Panc1 (cell line): ENCODE results near the gene WFIKKN1. TPM values are rescaled to one million over a fixed set of nuclear protein-coding genes. Genes with fewer than 3 reads are reported as not detected.

Experiments used
- ATAC-seq: fragments of 200-7000 bp; cut with Tn5 transposase; 2 replicates; pipeline ENCODE4 v1.9.1; 2020; ENCODE audit warnings: mild to moderate bottlenecking, moderate library complexity
- BruUV-seq: library from RNA; stranded (reverse); fragments of 400-500 nt; replicated peaks from 2 replicates; lab custom pipeline; 2021; lab: Mats Ljungman, UMichigan
- CTCF ChIA-PET: fragments of 300-600 bp; sonication (Branson Sonifier 250); formaldehyde crosslinking; loops from one replicate; lab custom pipeline; 2022; ENCODE audit warnings: antibody characterized with exemption; lab: Charles Lee
- POLR2A ChIA-PET: fragments of 300-600 bp; sonication (Branson Sonifier 250); formaldehyde crosslinking; loops from one replicate; lab custom pipeline; 2022; ENCODE audit warnings: antibody characterized with exemption; lab: Charles Lee
- DNase-seq: peaks from one replicate; pipeline ENCODE4 v3.0.0-alpha.2; 2010; ENCODE audit warnings: low read depth, low spot score
- H3K27ac ChIP-seq: 2 replicates; pipeline ENCODE4 v1.5.1; 2011; ENCODE audit warnings: mild to moderate bottlenecking, low read length, inconsistent platforms
- H3K27me3 ChIP-seq: fragments of 200-500 bp; sonication (Bioruptor generic); 2 replicates; pipeline ENCODE4 v1.6.0; 2014; ENCODE audit warnings: low read length, inconsistent platforms; ENCODE audit not compliant: control insufficient read depth, insufficient read depth
- H3K36me3 ChIP-seq: fragments of 200-500 bp; sonication (Bioruptor generic); 2 replicates; pipeline ENCODE4 v1.5.1; 2014; ENCODE audit warnings: inconsistent platforms, mild to moderate bottlenecking, low read length, moderate library complexity; ENCODE audit not compliant: control insufficient read depth, insufficient read depth
- H3K4me1 ChIP-seq: 2 replicates; pipeline ENCODE4 v1.5.1; 2011; ENCODE audit warnings: inconsistent platforms, mild to moderate bottlenecking, low read length, moderate library complexity; ENCODE audit not compliant: control insufficient read depth, insufficient read depth
- H3K4me3 ChIP-seq, 2 experiments: 2 replicates each; pipeline ENCODE4 v1.5.1; 2011 to 2012; ENCODE audit warnings: low read depth in 2 of 2, low read length in 2 of 2, mild to moderate bottlenecking in 2 of 2, inconsistent platforms in 1 of 2, moderate library complexity in 1 of 2
- H3K9me3 ChIP-seq: fragments of 200-500 bp; sonication (Bioruptor generic); 2 replicates; pipeline ENCODE4 v1.5.1; 2014; ENCODE audit warnings: low read depth, mild to moderate bottlenecking, inconsistent platforms, low read length, moderate library complexity; ENCODE audit not compliant: control insufficient read depth, insufficient read depth
- POLR2AphosphoS5 ChIP-seq: IDR thresholded peaks from 2 replicates; pipeline ENCODE4 v1.6.1; 2012; ENCODE audit warnings: mild to moderate bottlenecking, low read depth, low read length, moderate library complexity
- SIN3A ChIP-seq: IDR thresholded peaks from 2 replicates; pipeline ENCODE4 v1.6.1; 2012; ENCODE audit warnings: low read depth, mild to moderate bottlenecking, low read length, moderate library complexity, borderline replicate concordance; ENCODE audit not compliant: insufficient read depth
- TCF7L2 ChIP-seq: IDR thresholded peaks from 2 replicates; pipeline ENCODE4 v1.6.1; 2011; ENCODE audit warnings: mild to moderate bottlenecking, low read depth, low read length, inconsistent platforms
- in situ Hi-C: cut with HindIII; loops from 2 replicates; pipeline ENCODE4 v1.10.0; 2016; ENCODE audit warnings: low sequenced_read_pairs, low pct_unique_long_range_greater_than_20kb
- intact Hi-C: fragments of 100-400 bp; cut with micrococcal nuclease; formaldehyde crosslinking; loops from one replicate; pipeline ENCODE4 v1.10.0; 2022; ENCODE audit not compliant: unreplicated experiment
- total RNA-seq: library from RNA; stranded (reverse); gene quantifications from one replicate; pipeline ENCODE4 v1.2.1, GENCODE V29; 2021; ENCODE audit not compliant: unreplicated experiment
- TF ChIP-seq, protein P1 (sequence below), 2 experiments: IDR thresholded peaks; 2 replicates each; pipeline ENCODE4 v1.6.1; 2011 to 2012; ENCODE audit warnings: low read depth in 2 of 2, control low read depth in 1 of 2, low read length in 1 of 2, mild to moderate bottlenecking in 1 of 2, moderate library complexity in 1 of 2; ENCODE audit not compliant: insufficient read depth in 1 of 2
- TF ChIP-seq, protein P2 (sequence below): fragments of 450-650 bp; IDR thresholded peaks from 2 replicates; pipeline ENCODE4 v1.5.1; 2017; ENCODE audit warnings: mild to moderate bottlenecking

The WFIKKN1 gene
- total RNA-seq, 1 experiment from 2014 or later = 2.0 TPM

DNA sequence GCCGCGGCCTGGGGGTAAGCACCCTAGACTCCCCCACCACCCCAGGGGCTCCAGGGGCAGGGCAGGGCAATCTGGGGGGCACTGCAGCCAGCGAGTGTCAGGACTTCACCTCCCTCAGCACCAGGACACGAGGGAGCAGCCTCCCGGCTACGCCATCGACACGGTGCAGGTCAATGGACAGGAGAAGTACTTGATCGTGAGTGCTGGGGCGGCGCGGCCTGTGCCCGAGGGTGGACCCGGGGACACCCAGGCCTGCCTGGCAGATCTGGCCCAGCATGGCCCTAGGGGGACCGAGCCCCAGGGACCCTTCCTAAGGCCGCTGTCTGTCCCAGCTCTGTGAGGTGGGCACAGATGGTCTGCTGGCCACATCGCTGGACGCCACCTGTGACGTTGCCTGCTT, 41.6 kb downstream of the WFIKKN1 start:
- Histone ChIP-seq H3K9me3 (no peaks in the 10 kb centered on the region), H3K36me3 (peaks cover 3% of the 10 kb centered on the region; the same call in 1 of the 2 replicates), H3K27ac (no peak overlapping the region), H3K27me3 (no peaks in the 10 kb centered on the region), H3K4me1 (peaks cover 28% of the 10 kb centered on the region), H3K4me3 (no peak overlapping the region)
- no peak for TF ChIP-seq SIN3A
- no peak for TF ChIP-seq POLR2AphosphoS5
- TF ChIP-seq TCF7L2 = no peak
- TF ChIP-seq, protein P1, sequence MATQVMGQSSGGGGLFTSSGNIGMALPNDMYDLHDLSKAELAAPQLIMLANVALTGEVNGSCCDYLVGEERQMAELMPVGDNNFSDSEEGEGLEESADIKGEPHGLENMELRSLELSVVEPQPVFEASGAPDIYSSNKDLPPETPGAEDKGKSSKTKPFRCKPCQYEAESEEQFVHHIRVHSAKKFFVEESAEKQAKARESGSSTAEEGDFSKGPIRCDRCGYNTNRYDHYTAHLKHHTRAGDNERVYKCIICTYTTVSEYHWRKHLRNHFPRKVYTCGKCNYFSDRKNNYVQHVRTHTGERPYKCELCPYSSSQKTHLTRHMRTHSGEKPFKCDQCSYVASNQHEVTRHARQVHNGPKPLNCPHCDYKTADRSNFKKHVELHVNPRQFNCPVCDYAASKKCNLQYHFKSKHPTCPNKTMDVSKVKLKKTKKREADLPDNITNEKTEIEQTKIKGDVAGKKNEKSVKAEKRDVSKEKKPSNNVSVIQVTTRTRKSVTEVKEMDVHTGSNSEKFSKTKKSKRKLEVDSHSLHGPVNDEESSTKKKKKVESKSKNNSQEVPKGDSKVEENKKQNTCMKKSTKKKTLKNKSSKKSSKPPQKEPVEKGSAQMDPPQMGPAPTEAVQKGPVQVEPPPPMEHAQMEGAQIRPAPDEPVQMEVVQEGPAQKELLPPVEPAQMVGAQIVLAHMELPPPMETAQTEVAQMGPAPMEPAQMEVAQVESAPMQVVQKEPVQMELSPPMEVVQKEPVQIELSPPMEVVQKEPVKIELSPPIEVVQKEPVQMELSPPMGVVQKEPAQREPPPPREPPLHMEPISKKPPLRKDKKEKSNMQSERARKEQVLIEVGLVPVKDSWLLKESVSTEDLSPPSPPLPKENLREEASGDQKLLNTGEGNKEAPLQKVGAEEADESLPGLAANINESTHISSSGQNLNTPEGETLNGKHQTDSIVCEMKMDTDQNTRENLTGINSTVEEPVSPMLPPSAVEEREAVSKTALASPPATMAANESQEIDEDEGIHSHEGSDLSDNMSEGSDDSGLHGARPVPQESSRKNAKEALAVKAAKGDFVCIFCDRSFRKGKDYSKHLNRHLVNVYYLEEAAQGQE (IDR thresholded peaks at IDR 0.05; ENCODE audit: insufficient read depth in 1 of 2, low read depth in 2 of 2, low read length in 1 of 2) = no peak
- TF ChIP-seq, protein P2, sequence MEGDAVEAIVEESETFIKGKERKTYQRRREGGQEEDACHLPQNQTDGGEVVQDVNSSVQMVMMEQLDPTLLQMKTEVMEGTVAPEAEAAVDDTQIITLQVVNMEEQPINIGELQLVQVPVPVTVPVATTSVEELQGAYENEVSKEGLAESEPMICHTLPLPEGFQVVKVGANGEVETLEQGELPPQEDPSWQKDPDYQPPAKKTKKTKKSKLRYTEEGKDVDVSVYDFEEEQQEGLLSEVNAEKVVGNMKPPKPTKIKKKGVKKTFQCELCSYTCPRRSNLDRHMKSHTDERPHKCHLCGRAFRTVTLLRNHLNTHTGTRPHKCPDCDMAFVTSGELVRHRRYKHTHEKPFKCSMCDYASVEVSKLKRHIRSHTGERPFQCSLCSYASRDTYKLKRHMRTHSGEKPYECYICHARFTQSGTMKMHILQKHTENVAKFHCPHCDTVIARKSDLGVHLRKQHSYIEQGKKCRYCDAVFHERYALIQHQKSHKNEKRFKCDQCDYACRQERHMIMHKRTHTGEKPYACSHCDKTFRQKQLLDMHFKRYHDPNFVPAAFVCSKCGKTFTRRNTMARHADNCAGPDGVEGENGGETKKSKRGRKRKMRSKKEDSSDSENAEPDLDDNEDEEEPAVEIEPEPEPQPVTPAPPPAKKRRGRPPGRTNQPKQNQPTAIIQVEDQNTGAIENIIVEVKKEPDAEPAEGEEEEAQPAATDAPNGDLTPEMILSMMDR = no peak
- ChIA-PET POLR2A (no interaction called here), CTCF (no interaction called here)
- ATAC-seq (no peak), DNase-seq (no peak)
- no TSS peak for BruUV-seq
- in situ Hi-C loops (no loop called here), intact Hi-C loops (no loop called here)

DNA sequence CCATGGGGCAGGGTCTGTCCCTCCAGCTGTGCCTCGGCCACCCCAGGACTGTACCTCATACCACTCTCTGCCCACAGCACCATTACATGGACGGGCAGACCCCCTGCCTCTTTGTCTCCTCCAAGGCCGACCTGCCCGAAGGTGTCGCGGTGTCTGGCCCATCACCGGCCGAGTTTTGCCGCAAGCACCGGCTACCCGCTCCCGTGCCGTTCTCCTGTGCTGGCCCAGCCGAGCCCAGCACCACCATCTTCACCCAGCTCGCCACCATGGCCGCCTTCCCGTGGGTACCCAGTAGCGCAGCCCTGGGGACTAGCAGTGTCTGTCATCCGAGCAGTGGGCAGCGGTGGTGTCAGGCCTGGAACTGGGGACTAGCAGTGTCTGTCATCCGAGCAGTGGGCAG, 42.1 kb downstream of the WFIKKN1 start:
- ChIA-PET POLR2A (no interaction called here), CTCF (no interaction called here)
- DNase-seq (no peak), ATAC-seq (no peak)
- no peaks in the 10 kb centered on the region for H3K27me3 ChIP-seq
- intact Hi-C loops = no loop called here
- no peak for TF ChIP-seq POLR2AphosphoS5
- TF ChIP-seq SIN3A = no peak
- TF ChIP-seq, protein P1 (IDR thresholded peaks at IDR 0.05; ENCODE audit: insufficient read depth in 1 of 2, low read depth in 2 of 2, low read length in 1 of 2) = no peak
- no peak for TF ChIP-seq TCF7L2
- TF ChIP-seq, protein P2 = no peak
- BruUV-seq = no TSS peak
- H3K4me1 ChIP-seq = peaks cover 28% of the 10 kb centered on the region
- peaks cover 3% of the 10 kb centered on the region; the same call in 1 of the 2 replicates for H3K36me3 ChIP-seq
- in situ Hi-C loops = no loop called here
- no peaks in the 10 kb centered on the region for H3K9me3 ChIP-seq
- no peak overlapping the region for H3K4me3 ChIP-seq
- H3K27ac ChIP-seq = no peak overlapping the region
